ENCODE results near the gene TUBGCP2. TPM values are rescaled to one million over a fixed set of nuclear protein-coding genes. Genes with fewer than 3 reads are reported as not detected.

Gene TUBGCP2
- total RNA-seq, 1 experiment from 2014 or later = 35.4 TPM

DNA sequence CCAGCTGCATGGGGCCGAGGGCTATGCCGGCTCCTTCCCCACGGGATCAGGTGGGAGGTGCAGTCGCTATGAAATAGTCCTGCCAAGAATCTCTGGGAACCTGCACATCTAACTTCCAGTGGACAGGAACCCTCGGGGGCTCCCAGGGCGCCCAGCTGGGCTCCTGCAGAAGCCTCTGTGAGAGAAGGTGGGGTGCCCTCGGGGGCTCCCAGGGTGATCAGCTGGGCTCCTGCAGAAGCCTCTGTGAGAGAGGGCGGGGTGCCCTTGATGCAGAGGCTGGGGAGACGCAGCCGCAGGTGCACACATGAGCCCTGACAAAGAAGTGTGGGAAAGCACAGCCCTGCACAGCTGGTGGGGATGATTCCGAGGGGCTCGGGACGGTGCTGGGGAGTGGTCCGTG lies 65.1 kb downstream of the TUBGCP2 start (continued):
- TF ChIP-seq, protein P1, sequence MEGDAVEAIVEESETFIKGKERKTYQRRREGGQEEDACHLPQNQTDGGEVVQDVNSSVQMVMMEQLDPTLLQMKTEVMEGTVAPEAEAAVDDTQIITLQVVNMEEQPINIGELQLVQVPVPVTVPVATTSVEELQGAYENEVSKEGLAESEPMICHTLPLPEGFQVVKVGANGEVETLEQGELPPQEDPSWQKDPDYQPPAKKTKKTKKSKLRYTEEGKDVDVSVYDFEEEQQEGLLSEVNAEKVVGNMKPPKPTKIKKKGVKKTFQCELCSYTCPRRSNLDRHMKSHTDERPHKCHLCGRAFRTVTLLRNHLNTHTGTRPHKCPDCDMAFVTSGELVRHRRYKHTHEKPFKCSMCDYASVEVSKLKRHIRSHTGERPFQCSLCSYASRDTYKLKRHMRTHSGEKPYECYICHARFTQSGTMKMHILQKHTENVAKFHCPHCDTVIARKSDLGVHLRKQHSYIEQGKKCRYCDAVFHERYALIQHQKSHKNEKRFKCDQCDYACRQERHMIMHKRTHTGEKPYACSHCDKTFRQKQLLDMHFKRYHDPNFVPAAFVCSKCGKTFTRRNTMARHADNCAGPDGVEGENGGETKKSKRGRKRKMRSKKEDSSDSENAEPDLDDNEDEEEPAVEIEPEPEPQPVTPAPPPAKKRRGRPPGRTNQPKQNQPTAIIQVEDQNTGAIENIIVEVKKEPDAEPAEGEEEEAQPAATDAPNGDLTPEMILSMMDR (IDR thresholded peaks at IDR 0.05 in 2 of 3, conservative IDR thresholded peaks at IDR 0.05 in 1 of 3; ENCODE audit: borderline replicate concordance in 1 of 3, insufficient read depth in 1 of 3, low read depth in 2 of 3, low read length in 2 of 3) = no peak
- TF ChIP-seq SP1 (IDR thresholded peaks at IDR 0.05; ENCODE audit: low read depth) (no peak), EGR1 (IDR thresholded peaks at IDR 0.05; ENCODE audit: low read depth) (no peak)

DNA sequence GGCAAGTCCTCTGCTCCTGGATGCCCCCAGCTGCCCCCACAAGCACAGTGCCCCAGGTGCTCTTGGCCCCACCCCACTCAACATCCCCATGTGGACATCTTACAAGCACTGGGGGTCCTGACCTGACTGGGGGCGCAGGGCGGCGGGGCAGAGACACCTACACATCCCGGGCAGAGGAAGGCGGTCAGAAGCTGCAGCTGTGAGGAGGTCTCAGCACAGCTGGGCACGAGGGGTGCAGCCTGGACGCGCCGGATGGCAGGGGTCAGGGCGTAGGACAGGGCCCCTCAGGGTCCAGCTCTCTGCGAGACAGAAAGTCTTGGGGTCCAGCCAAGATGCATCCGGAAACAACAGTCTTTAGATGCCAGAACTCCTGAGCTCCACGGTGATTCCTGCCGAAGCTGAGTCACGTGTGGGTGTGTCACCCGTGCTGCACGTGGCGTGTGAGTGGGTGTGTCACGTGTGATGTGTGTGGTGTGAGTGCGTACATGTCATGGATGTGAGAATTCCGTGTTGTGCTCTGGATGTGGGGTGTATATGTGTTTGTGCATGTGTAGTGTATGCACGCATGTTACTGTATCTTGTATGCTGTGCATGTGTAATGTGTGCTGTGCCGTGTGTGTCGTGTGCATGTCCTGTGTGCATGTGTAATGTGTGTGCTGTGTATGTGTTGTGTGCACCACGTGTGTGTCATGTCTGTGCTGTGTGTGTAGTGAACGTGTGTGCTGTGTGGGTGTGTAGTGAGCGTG lies 65.9 kb downstream of the TUBGCP2 start:
- H3K4me1 ChIP-seq (ENCODE audit: control insufficient read depth in 1 of 2, insufficient read depth in 2 of 2, low read length in 2 of 2) = peaks cover 0 to 9% of the 10 kb centered on the region in 2 experiments; a peak in 1 of 4 replicates
- no peak overlapping the region for H2AFZ ChIP-seq (ENCODE audit: low read depth, low read length, poor library complexity, severe bottlenecking)
- no peak overlapping the region for H3K4me2 ChIP-seq (ENCODE audit: low read length)
- DNase-seq (ENCODE audit: low read depth, low spot score) = no peak
- no peaks in the 10 kb centered on the region for H3K36me3 ChIP-seq (ENCODE audit: control insufficient read depth in 1 of 2, insufficient read depth in 2 of 2, low read length in 2 of 2)
- no peak overlapping the region for H3K27ac ChIP-seq (ENCODE audit: low read depth, low read length)
- POLR2A ChIA-PET = no interaction called here
- RAD21 ChIA-PET (ENCODE audit: low non-redundant PET in 1 of 2, low total read pairs in 2 of 2, uncharacterized antibody in 2 of 2, unreplicated experiment in 2 of 2) = no interaction called here
- CTCF ChIA-PET = no interaction called here
- ATAC-seq = no peak
- no peak overlapping the region for H3K9ac ChIP-seq (ENCODE audit: low read length)
- no peaks in the 10 kb centered on the region for H3K79me2 ChIP-seq (ENCODE audit: insufficient read depth, low read length)
- no peak overlapping the region for H3K4me3 ChIP-seq (replicated peaks in 1 of 2; ENCODE audit: low read depth in 1 of 2, low read length in 2 of 2)
- no peaks in the 10 kb centered on the region for H3K9me2 ChIP-seq (ENCODE audit: insufficient read depth)
- no peaks in the 10 kb centered on the region for H4K20me1 ChIP-seq (ENCODE audit: insufficient read depth)
- intact Hi-C loops (cut with micrococcal nuclease) = no loop called here
- H3K9me3 ChIP-seq (ENCODE audit: control insufficient read depth in 1 of 2, insufficient read depth in 1 of 2, low read depth in 1 of 2, low read length in 2 of 2) = no peaks in the 10 kb centered on the region
- no peaks in the 10 kb centered on the region for H3K27me3 ChIP-seq (ENCODE audit: insufficient read depth, low read length)
- TF ChIP-seq SRF (IDR thresholded peaks at IDR 0.05; ENCODE audit: low read depth) (no peak), JUND (IDR thresholded peaks at IDR 0.05) (no peak), ELF1 (IDR thresholded peaks at IDR 0.05; ENCODE audit: borderline replicate concordance, low read depth) (no peak)
- TF ChIP-seq, protein P2, sequence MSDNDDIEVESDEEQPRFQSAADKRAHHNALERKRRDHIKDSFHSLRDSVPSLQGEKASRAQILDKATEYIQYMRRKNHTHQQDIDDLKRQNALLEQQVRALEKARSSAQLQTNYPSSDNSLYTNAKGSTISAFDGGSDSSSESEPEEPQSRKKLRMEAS (IDR thresholded peaks at IDR 0.05) = no peak
- BruUV-seq (replicated peaks) = no TSS peak
